ENCODE data around the gene ZNF618.

ZNF618 gene

GRCh38 chr9:113915817-113916434 lies 39.8 kb downstream of the ZNF618 start:
- peaks cover 2% of the 10 kb centered on the region for H3K36me3 Mint-ChIP-seq

GRCh38 chr9:113916931-113917330 lies 40.8 kb downstream of the ZNF618 start:
- no peak overlapping the region for H3K27ac Mint-ChIP-seq
- no peak overlapping the region for H3K4me3 Mint-ChIP-seq
- no peaks in the 10 kb centered on the region for H3K4me1 Mint-ChIP-seq
- H3K27me3 Mint-ChIP-seq = peaks cover 2% of the 10 kb centered on the region
- peaks cover 2% of the 10 kb centered on the region for H3K36me3 Mint-ChIP-seq
- H3K9me3 Mint-ChIP-seq = no peaks in the 10 kb centered on the region

More at GRCh38 chr9:113915817-113916434, 39.8 kb downstream of the ZNF618 start:
- H3K4me1 Mint-ChIP-seq = no peaks in the 10 kb centered on the region
- H3K4me3 Mint-ChIP-seq = no peak overlapping the region
- H3K27me3 Mint-ChIP-seq = peaks cover 2% of the 10 kb centered on the region
- no peak overlapping the region for H3K27ac Mint-ChIP-seq
- no peaks in the 10 kb centered on the region for H3K9me3 Mint-ChIP-seq

GRCh38 chr9:113918697-113919350 lies 42.7 kb downstream of the ZNF618 start:
- peaks cover 2% of the 10 kb centered on the region for H3K36me3 Mint-ChIP-seq
- H3K27me3 Mint-ChIP-seq = peaks cover 2% of the 10 kb centered on the region
- H3K4me1 Mint-ChIP-seq = no peaks in the 10 kb centered on the region
- no peaks in the 10 kb centered on the region for H3K9me3 Mint-ChIP-seq
- H3K4me3 Mint-ChIP-seq = no peak overlapping the region
- no peak overlapping the region for H3K27ac Mint-ChIP-seq

GRCh38 chr9:113919382-113919781 lies 43.3 kb downstream of the ZNF618 start:
- H3K36me3 Mint-ChIP-seq = peaks cover 2% of the 10 kb centered on the region
- no peaks in the 10 kb centered on the region for H3K4me1 Mint-ChIP-seq
- no peak overlapping the region for H3K27ac Mint-ChIP-seq
- peaks cover 2% of the 10 kb centered on the region for H3K27me3 Mint-ChIP-seq
- no peaks in the 10 kb centered on the region for H3K9me3 Mint-ChIP-seq
- no peak overlapping the region for H3K4me3 Mint-ChIP-seq

GRCh38 chr9:113919871-113920270 lies 43.8 kb downstream of the ZNF618 start:
- H3K9me3 Mint-ChIP-seq = no peaks in the 10 kb centered on the region
- peaks cover 2% of the 10 kb centered on the region for H3K27me3 Mint-ChIP-seq
- peaks cover 2% of the 10 kb centered on the region for H3K36me3 Mint-ChIP-seq
- H3K4me1 Mint-ChIP-seq = no peaks in the 10 kb centered on the region
- H3K27ac Mint-ChIP-seq = no peak overlapping the region
- no peak overlapping the region for H3K4me3 Mint-ChIP-seq

- Mint-ChIP-seq H3K4me3 (no peak overlapping the region), H3K27me3 (peaks cover 2% of the 10 kb centered on the region), H3K9me3 (peaks cover 3% of the 10 kb centered on the region), H3K36me3 (peaks cover 2% of the 10 kb centered on the region), H3K4me1 (no peaks in the 10 kb centered on the region), H3K27ac (no peak overlapping the region)
Measured at GRCh38 chr9:113920872-113921271, 44.8 kb downstream of the ZNF618 start.

GRCh38 chr9:113921396-113921925 lies 45.4 kb downstream of the ZNF618 start:
- Mint-ChIP-seq H3K9me3 (peaks cover 9% of the 10 kb centered on the region), H3K4me1 (no peaks in the 10 kb centered on the region), H3K27ac (no peak overlapping the region), H3K27me3 (peaks cover 2% of the 10 kb centered on the region), H3K36me3 (peaks cover 2% of the 10 kb centered on the region), H3K4me3 (no peak overlapping the region)

- H3K4me1 Mint-ChIP-seq = no peaks in the 10 kb centered on the region
- no peak overlapping the region for H3K27ac Mint-ChIP-seq
- H3K4me3 Mint-ChIP-seq = no peak overlapping the region
- H3K27me3 Mint-ChIP-seq = peaks cover 2% of the 10 kb centered on the region
- H3K9me3 Mint-ChIP-seq = peaks cover 10% of the 10 kb centered on the region
- H3K36me3 Mint-ChIP-seq = peaks cover 2% of the 10 kb centered on the region
Measured at GRCh38 chr9:113922160-113922559, 46.1 kb downstream of the ZNF618 start.

GRCh38 chr9:113926211-113926610 lies 50.1 kb downstream of the ZNF618 start:
- peaks cover 19% of the 10 kb centered on the region for H3K9me3 Mint-ChIP-seq
- H3K27ac Mint-ChIP-seq = no peak overlapping the region
- H3K27me3 Mint-ChIP-seq = peaks cover 5% of the 10 kb centered on the region
- H3K36me3 Mint-ChIP-seq = peaks cover 1% of the 10 kb centered on the region
- no peaks in the 10 kb centered on the region for H3K4me1 Mint-ChIP-seq
- no peak overlapping the region for H3K4me3 Mint-ChIP-seq

GRCh38 chr9:113927277-113927676 lies 51.2 kb downstream of the ZNF618 start:
- H3K4me3 Mint-ChIP-seq = no peak overlapping the region
- peaks cover 5% of the 10 kb centered on the region for H3K27me3 Mint-ChIP-seq
- H3K4me1 Mint-ChIP-seq = no peaks in the 10 kb centered on the region
- peaks cover 19% of the 10 kb centered on the region for H3K9me3 Mint-ChIP-seq
- H3K27ac Mint-ChIP-seq = no peak overlapping the region
- peaks cover 1% of the 10 kb centered on the region for H3K36me3 Mint-ChIP-seq

- no peak overlapping the region for H3K27ac Mint-ChIP-seq
- H3K4me3 Mint-ChIP-seq = no peak overlapping the region
- H3K27me3 Mint-ChIP-seq = peaks cover 5% of the 10 kb centered on the region
- H3K9me3 Mint-ChIP-seq = peaks cover 19% of the 10 kb centered on the region
- peaks cover 1% of the 10 kb centered on the region for H3K36me3 Mint-ChIP-seq
- no peaks in the 10 kb centered on the region for H3K4me1 Mint-ChIP-seq
Measured at GRCh38 chr9:113928269-113928668, 52.2 kb downstream of the ZNF618 start.

- no peak overlapping the region for H3K27ac Mint-ChIP-seq
- H3K4me1 Mint-ChIP-seq = no peaks in the 10 kb centered on the region
- peaks cover 5% of the 10 kb centered on the region for H3K27me3 Mint-ChIP-seq
- peaks cover 1% of the 10 kb centered on the region for H3K36me3 Mint-ChIP-seq
- no peak overlapping the region for H3K4me3 Mint-ChIP-seq
- H3K9me3 Mint-ChIP-seq = peaks cover 19% of the 10 kb centered on the region
Measured at GRCh38 chr9:113929634-113930389, 53.7 kb downstream of the ZNF618 start.

GRCh38 chr9:113930390-113930783 lies 54.3 kb downstream of the ZNF618 start:
- H3K4me3 Mint-ChIP-seq = no peak overlapping the region
- H3K27me3 Mint-ChIP-seq = peaks cover 5% of the 10 kb centered on the region
- no peaks in the 10 kb centered on the region for H3K4me1 Mint-ChIP-seq
- H3K36me3 Mint-ChIP-seq = peaks cover 1% of the 10 kb centered on the region
- H3K9me3 Mint-ChIP-seq = peaks cover 19% of the 10 kb centered on the region
- no peak overlapping the region for H3K27ac Mint-ChIP-seq

- Mint-ChIP-seq H3K4me1 (no peaks in the 10 kb centered on the region), H3K27me3 (peaks cover 5% of the 10 kb centered on the region), H3K4me3 (no peak overlapping the region), H3K36me3 (peaks cover 1% of the 10 kb centered on the region), H3K9me3 (peaks cover 14% of the 10 kb centered on the region), H3K27ac (no peak overlapping the region)
Measured at GRCh38 chr9:113931140-113931539, 55.0 kb downstream of the ZNF618 start.

GRCh38 chr9:113931777-113932176 lies 55.7 kb downstream of the ZNF618 start:
- Mint-ChIP-seq H3K36me3 (peaks cover 1% of the 10 kb centered on the region), H3K27ac (no peak overlapping the region), H3K27me3 (peaks cover 5% of the 10 kb centered on the region), H3K4me3 (no peak overlapping the region), H3K9me3 (peaks cover 9% of the 10 kb centered on the region), H3K4me1 (no peaks in the 10 kb centered on the region)

Data from activated naive CD4-positive, alpha-beta T cell treated with anti-CD3 and anti-CD28 coated beads, Interleukin-2, amount 50 U/mL, for 24 hours (primary cell).